Right lobe of liver (tissue), 6 donors: ENCODE measurements around the gene APOA5. TPM values are rescaled to one million over a fixed set of nuclear protein-coding genes. Genes with fewer than 3 reads are reported as not detected.
"Not testable (repeated sequence)": the region's sequence is repeated elsewhere in the genome, so short reads cannot be mapped to it uniquely, and the experiment has no call there.

Source experiments
- ATAC-seq, 4 donors: fragments of 200-7000 bp; cut with Tn5 transposase; one replicate each; pipeline ENCODE4 v1.9.1; 2020; ENCODE audit warnings: mild to moderate bottlenecking in 4 of 4, moderate library complexity in 4 of 4
- DNase-seq, 3 donors: peaks; one replicate each; pipeline ENCODE4 v3.0.0-alpha.2; 2020
- H3K27ac ChIP-seq, 3 donors: fragments of 200-600 bp; one replicate each; pipeline ENCODE4 v1.8.0; 2022
- H3K27me3 ChIP-seq, 2 donors: fragments of 200-600 bp; one replicate each; pipeline ENCODE4 v1.8.0; 2022
- H3K36me3 ChIP-seq, 4 donors: fragments of 200-600 bp; sonication (generic) in 1 of 4; one replicate each; pipeline versions ENCODE4 v1.5.1 to v1.8.0; 2017 to 2022; ENCODE audit warnings: control low read depth in 1 of 4
- H3K4me1 ChIP-seq, 4 donors: fragments of 200-600 bp; sonication (generic) in 1 of 4; one replicate each; pipeline versions ENCODE4 v1.5.1 to v1.8.0; 2017 to 2022; ENCODE audit warnings: control low read depth in 1 of 4
- H3K4me3 ChIP-seq, 3 donors: fragments of 200-600 bp; one replicate each; pipeline ENCODE4 v1.8.0; 2022
- H3K9me3 ChIP-seq, 4 donors: fragments of 200-600 bp; sonication (generic) in 1 of 4; one replicate each; pipeline versions ENCODE4 v1.5.1 to v1.8.0; 2017 to 2022; ENCODE audit warnings: control low read depth in 1 of 4
- POLR2A ChIP-seq: fragments of 450-650 bp; IDR thresholded peaks from one replicate; pipeline ENCODE4 v1.6.1; 2017; ENCODE audit warnings: antibody characterized with exemption, mild to moderate bottlenecking
- WGBS: methylation state at CpG from one replicate; pipeline ENCODE4 v1.1.6; 2018; ENCODE audit warnings: low coverage, low lambda C conversion rate; ENCODE audit not compliant: insufficient coverage; ENCODE audit errors: missing lambda C conversion rate; 5-methylcytosine and 5-hydroxymethylcytosine counted together
- intact Hi-C, 2 donors: fragments of 100-400 bp; cut with DNase I; formaldehyde crosslinking; loops; one replicate each; pipeline versions ENCODE4 v1.11.2 to v1.14.1; 2022
- total RNA-seq, 6 experiments: library from RNA; depleted of rRNA in 2 of 6; stranded (reverse); fragments of >200 nt in 2 of 6; fragmentation: NEBNext Ultra II Directional in 3 of 6; extraction: Animal tissue kit (Norgen Biotek cat#: 25700) in 3 of 6; gene quantifications; one replicate each; pipeline versions ENCODE4 v1.1.0 to v1.2.4, GENCODE V29; 2016 to 2023
- TF ChIP-seq, protein P1 (sequence below), 4 donors: fragments of 200-600 bp in 3 of 4; fragments of 450-650 bp in 1 of 4; IDR thresholded peaks; one replicate each; pipeline versions ENCODE4 v1.5.1 to v1.8.0; 2016 to 2022; ENCODE audit warnings: antibody characterized with exemption in 4 of 4, mild to moderate bottlenecking in 2 of 4
- donor health status: DM: no; HTN: yes; CAD: no.
- donor health status: DM: no; HTN: no; CAD: no.
- donor health status: DM: no; HTN: no; CAD: no.
- donor health status: DM: no; HTN: yes; CAD: no.
- donor health status: DM: no; HTN: yes; CAD: no.

Gene APOA5
- total RNA-seq, 6 experiments from 2014 or later = 57.8 to 1,064 (median 724) TPM

DNA sequence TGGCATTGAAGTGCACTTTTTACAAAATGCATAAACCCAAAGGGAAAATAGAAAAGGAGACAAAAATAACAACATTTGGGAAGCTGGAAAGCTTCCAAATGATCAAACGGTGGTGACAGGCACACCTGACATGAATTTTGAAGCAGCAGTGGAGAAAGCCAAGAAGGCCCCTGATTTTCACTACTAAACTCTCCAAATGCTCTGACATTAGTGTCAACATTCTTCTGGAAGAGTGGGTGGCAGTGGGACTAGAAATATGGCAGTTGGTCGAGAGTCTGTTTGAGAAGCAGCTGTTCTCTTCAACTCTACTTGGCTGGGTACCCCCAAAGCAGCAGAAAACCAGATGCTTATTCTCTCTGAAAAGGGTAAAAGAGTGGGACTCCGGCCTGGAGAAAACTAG is 12.3 kb upstream of the APOA5 start:
- WGBS = 73% methylated on average over 3 of the region's 3 CpGs
- TF ChIP-seq POLR2A = no peak
- TF ChIP-seq, protein P1, sequence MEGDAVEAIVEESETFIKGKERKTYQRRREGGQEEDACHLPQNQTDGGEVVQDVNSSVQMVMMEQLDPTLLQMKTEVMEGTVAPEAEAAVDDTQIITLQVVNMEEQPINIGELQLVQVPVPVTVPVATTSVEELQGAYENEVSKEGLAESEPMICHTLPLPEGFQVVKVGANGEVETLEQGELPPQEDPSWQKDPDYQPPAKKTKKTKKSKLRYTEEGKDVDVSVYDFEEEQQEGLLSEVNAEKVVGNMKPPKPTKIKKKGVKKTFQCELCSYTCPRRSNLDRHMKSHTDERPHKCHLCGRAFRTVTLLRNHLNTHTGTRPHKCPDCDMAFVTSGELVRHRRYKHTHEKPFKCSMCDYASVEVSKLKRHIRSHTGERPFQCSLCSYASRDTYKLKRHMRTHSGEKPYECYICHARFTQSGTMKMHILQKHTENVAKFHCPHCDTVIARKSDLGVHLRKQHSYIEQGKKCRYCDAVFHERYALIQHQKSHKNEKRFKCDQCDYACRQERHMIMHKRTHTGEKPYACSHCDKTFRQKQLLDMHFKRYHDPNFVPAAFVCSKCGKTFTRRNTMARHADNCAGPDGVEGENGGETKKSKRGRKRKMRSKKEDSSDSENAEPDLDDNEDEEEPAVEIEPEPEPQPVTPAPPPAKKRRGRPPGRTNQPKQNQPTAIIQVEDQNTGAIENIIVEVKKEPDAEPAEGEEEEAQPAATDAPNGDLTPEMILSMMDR (IDR thresholded peaks at IDR 0.05) = no peak
- no peak for DNase-seq
- Histone ChIP-seq H3K27ac (no peak overlapping the region), H3K9me3 (no peaks in the 10 kb centered on the region), H3K4me1 (peaks cover 0 to 38% (median 12%) of the 10 kb centered on the region in 4 donors), H3K36me3 (no peaks in the 10 kb centered on the region), H3K4me3 (no peak overlapping the region), H3K27me3 (no peaks in the 10 kb centered on the region)
- no peak for ATAC-seq
- intact Hi-C loops = no loop called here

DNA sequence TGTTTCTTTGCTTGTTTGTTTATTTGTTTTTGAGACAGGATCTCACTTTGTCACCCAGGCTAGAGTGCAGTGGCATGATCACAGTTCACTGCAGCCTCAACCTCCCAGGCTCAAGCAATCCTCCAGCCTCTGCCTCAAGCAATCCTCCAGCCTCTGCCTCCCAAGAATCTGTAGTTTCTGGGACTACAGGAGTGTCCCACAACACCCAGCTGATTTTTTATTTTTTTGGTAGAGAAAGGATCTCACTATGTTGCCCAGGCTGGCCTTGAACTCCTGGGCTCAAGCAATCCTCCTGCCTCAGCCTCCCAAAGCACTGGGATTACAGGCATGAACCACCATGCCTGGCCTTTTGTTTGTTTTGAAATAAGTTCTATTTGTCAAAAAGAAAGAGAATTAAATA is 10.0 kb upstream of the APOA5 start:
- H3K27ac ChIP-seq, intact Hi-C loops, ATAC-seq, H3K9me3 ChIP-seq, H3K36me3 ChIP-seq, H3K4me3 ChIP-seq, H3K27me3 ChIP-seq, DNase-seq: not testable (repeated sequence)
- H3K4me1 ChIP-seq = peaks cover 0 to 35% (median 7%) of the 10 kb centered on the region in 4 donors

DNA sequence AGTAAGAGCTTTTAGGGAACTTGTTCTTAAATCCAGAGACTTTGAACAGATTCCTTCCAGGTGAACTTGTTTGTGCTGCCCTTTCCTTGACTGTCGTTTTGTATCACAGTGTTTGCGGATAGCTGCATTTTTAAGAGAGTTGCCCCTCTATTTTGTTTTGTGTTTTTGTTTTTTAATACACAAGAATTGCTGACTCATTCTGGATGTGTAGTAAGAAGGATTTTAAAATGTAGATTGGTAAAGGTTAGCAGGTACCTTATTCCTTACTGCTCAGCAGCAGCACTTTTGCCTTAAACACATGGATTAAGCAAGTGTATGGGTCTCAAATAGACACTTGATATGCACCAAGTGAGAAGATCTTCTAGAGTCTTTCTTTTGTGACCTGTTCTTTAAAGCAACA is 8.9 kb upstream of the APOA5 start:
- intact Hi-C loops = no loop called here
- TF ChIP-seq POLR2A = no peak
- TF ChIP-seq, protein P1 (IDR thresholded peaks at IDR 0.05) = no peak
- no peak overlapping the region for H3K27ac ChIP-seq
- peaks cover 0 to 26% (median 2%) of the 10 kb centered on the region in 4 donors for H3K4me1 ChIP-seq
- H3K9me3 ChIP-seq = no peaks in the 10 kb centered on the region
- H3K27me3 ChIP-seq = no peaks in the 10 kb centered on the region
- H3K4me3 ChIP-seq = no peak overlapping the region
- no peak for ATAC-seq
- no peaks in the 10 kb centered on the region for H3K36me3 ChIP-seq
- 82% methylated on average over 2 of the region's 2 CpGs for WGBS
- DNase-seq = no peak

DNA sequence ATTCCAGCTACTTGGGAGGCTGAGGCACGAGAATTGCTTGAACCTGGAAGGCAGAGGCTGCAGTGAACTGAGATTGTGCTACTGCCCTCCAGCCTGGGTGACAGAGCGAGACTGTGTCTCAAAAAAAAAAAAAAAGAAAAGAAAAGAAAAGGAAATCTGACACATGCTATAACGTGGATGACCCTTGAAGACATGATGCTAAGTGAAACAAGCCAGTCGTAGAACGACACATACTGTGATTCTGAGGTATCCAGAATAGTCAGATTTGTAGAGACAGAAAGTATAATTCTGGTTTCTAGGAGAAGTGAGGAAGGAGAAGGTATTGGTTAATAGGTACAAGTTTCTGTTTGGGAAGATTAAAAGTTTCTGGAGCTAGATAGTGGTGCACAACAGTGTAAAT is 6.7 kb upstream of the APOA5 start:
- intact Hi-C loops = no loop called here
- Histone ChIP-seq H3K4me3 (no peak overlapping the region), H3K27ac (no peak overlapping the region), H3K4me1 (peaks cover 0 to 30% (median 3%) of the 10 kb centered on the region in 4 donors), H3K9me3 (no peaks in the 10 kb centered on the region), H3K36me3 (no peaks in the 10 kb centered on the region), H3K27me3 (no peaks in the 10 kb centered on the region)
- DNase-seq = no peak
- 71% methylated on average over 5 of the region's 5 CpGs for WGBS
- TF ChIP-seq, protein P1 (IDR thresholded peaks at IDR 0.05) = no peak
- TF ChIP-seq POLR2A = no peak
- ATAC-seq = no peak

DNA sequence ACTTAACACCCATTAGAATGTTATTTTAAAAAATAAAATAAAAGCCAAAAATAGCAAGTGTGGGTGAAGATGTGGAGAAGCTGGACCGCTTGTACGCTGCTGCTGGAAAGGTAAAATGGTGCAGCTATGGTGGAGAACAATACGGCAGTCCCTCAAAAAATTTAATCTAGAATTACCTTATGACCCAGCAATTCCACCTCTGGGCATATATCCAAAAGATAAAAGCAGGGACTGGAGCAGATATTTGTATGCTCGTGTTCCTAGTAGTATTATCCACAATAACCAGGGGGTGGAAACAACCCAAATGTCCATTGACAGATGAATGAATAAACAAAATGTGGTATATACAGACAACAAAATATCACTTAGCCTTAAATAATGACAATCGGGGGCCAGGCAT is 6.1 kb upstream of the APOA5 start:
- H3K9me3 ChIP-seq = no peaks in the 10 kb centered on the region
- intact Hi-C loops = no loop called here
- ATAC-seq = peak; percentile 69 to 78 (median 76)
- DNase-seq = no peak
- 38% methylated on average over 5 of the region's 5 CpGs for WGBS
- H3K27ac ChIP-seq = no peak overlapping the region
- TF ChIP-seq, protein P1 (IDR thresholded peaks at IDR 0.05) = no peak
- no peak for TF ChIP-seq POLR2A
- H3K4me1 ChIP-seq = peaks cover 0 to 35% (median 6%) of the 10 kb centered on the region in 4 donors
- H3K36me3 ChIP-seq = no peaks in the 10 kb centered on the region
- H3K4me3 ChIP-seq = no peak overlapping the region
- no peaks in the 10 kb centered on the region for H3K27me3 ChIP-seq
